Neural progenitor cell (in vitro differentiated cells): ENCODE data around the gene TLR6. TPM values are rescaled to one million over a fixed set of nuclear protein-coding genes. Genes with fewer than 3 reads are reported as not detected.

ENCODE experiments used
- DNase-seq: peaks from one replicate; pipeline ENCODE4 v3.0.0-alpha.2; 2016; ENCODE audit warnings: low spot score
- H2AFZ ChIP-seq: fragments of 200-600 bp; sonication (generic); replicated peaks from 2 replicates; pipeline ENCODE4 v1.6.1; 2016; ENCODE audit warnings: antibody characterized with exemption
- H3F3A ChIP-seq: fragments of 200-600 bp; sonication (generic); 2 replicates; pipeline ENCODE4 v1.6.1; 2016; ENCODE audit warnings: antibody characterized with exemption, low read depth
- H3K27ac ChIP-seq: fragments of 200-600 bp; sonication (generic); 2 replicates; pipeline ENCODE4 v1.5.1; 2016; ENCODE audit warnings: mild to moderate bottlenecking
- H3K27me3 ChIP-seq: fragments of 200-600 bp; sonication (generic); 2 replicates; pipeline ENCODE4 v1.6.1; 2016; ENCODE audit warnings: mild to moderate bottlenecking, moderate library complexity
- H3K36me3 ChIP-seq: fragments of 200-600 bp; sonication (generic); 2 replicates; pipeline ENCODE4 v1.5.1; 2016
- H3K4me1 ChIP-seq: fragments of 200-600 bp; sonication (generic); 2 replicates; pipeline ENCODE4 v1.6.1; 2016; ENCODE audit warnings: mixed run types
- H3K4me2 ChIP-seq: fragments of 200-600 bp; sonication (generic); 2 replicates; pipeline ENCODE4 v1.6.1; 2016
- H3K4me3 ChIP-seq: fragments of 200-600 bp; sonication (generic); 2 replicates; pipeline ENCODE4 v1.5.1; 2016
- H3K79me2 ChIP-seq: fragments of 200-600 bp; sonication (generic); 2 replicates; pipeline ENCODE4 v1.6.1; 2016; ENCODE audit warnings: low read depth
- H3K9ac ChIP-seq: fragments of 200-600 bp; sonication (generic); 2 replicates; pipeline ENCODE4 v1.6.1; 2016
- H3K9me3 ChIP-seq: fragments of 200-600 bp; sonication (generic); 2 replicates; pipeline ENCODE4 v1.5.1; 2016; ENCODE audit warnings: low read depth
- H4K20me1 ChIP-seq: fragments of 200-600 bp; sonication (generic); 2 replicates; pipeline ENCODE4 v1.6.1; 2016; ENCODE audit warnings: low read depth
- H3K27ac Mint-ChIP-seq: 3 replicates; pipeline ENCODE4 v1.8.0; 2021; ENCODE audit warnings: mixed read lengths
- H3K27me3 Mint-ChIP-seq: 2 replicates; pipeline ENCODE4 v1.8.0; 2022; ENCODE audit warnings: low read depth, mild to moderate bottlenecking, inconsistent platforms, moderate library complexity, mixed read lengths; ENCODE audit not compliant: insufficient read depth
- H3K36me3 Mint-ChIP-seq: 3 replicates; pipeline ENCODE4 v1.8.0; 2021; ENCODE audit warnings: mixed read lengths
- H3K4me1 Mint-ChIP-seq: 3 replicates; pipeline ENCODE4 v1.8.0; 2021; ENCODE audit warnings: mixed read lengths
- H3K4me3 Mint-ChIP-seq: 3 replicates; pipeline ENCODE4 v1.8.0; 2021; ENCODE audit warnings: mild to moderate bottlenecking, moderate library complexity, mixed read lengths
- H3K9me3 Mint-ChIP-seq: 3 replicates; pipeline ENCODE4 v1.8.0; 2020; ENCODE audit warnings: mixed read lengths
- CTCF ChIP-seq: fragments of 200-600 bp; sonication (generic); IDR thresholded peaks from 2 replicates; pipeline ENCODE4 v1.5.1; 2017; ENCODE audit warnings: antibody characterized with exemption, mild to moderate bottlenecking
- EZH2 ChIP-seq: fragments of 200-600 bp; sonication (generic); IDR thresholded peaks from 2 replicates; pipeline ENCODE4 v1.6.1; 2017; ENCODE audit warnings: antibody characterized with exemption, mild to moderate bottlenecking, moderate library complexity
- EZH2phosphoT487 ChIP-seq: fragments of 200-600 bp; sonication (generic); IDR thresholded peaks from 2 replicates; pipeline ENCODE4 v1.6.1; 2017; ENCODE audit warnings: antibody characterized with exemption
- total RNA-seq: library from RNA; depleted of rRNA; stranded (reverse); fragments of >200 nt; gene quantifications from 2 replicates; pipeline ENCODE4 v1.2.3, GENCODE V29; 2015; ENCODE audit warnings: low replicate concordance

TLR6 gene
- total RNA-seq, 1 donor from 2014 or later, result 0.07 TPM

GRCh38 chr4:38868059-38868960 is 11.7 kb upstream of the TLR6 start:
- Histone ChIP-seq H3K4me3 (peak overlapping the region; percentile 65), H3K36me3 (no peaks in the 10 kb centered on the region), H3K4me1 (peaks cover 2% of the 10 kb centered on the region), H3K9me3 (no peaks in the 10 kb centered on the region), H3F3A (peaks cover 5% of the 10 kb centered on the region), H3K27me3 (peaks cover 30% of the 10 kb centered on the region), H3K9ac (no peak overlapping the region), H4K20me1 (no peaks in the 10 kb centered on the region), H3K27ac (no peak overlapping the region), H3K4me2 (peak overlapping the region; percentile 87), H2AFZ (peak overlapping the region; percentile 74), H3K79me2 (no peaks in the 10 kb centered on the region)
- peak overlapping the region; percentile 84 for H3K4me3 Mint-ChIP-seq
- H3K27ac Mint-ChIP-seq, result peak overlapping the region; percentile 46
- H3K4me1 Mint-ChIP-seq, result peaks cover 8% of the 10 kb centered on the region
- H3K9me3 Mint-ChIP-seq, result no peaks in the 10 kb centered on the region
- TF ChIP-seq CTCF (no peak), EZH2 (no peak), EZH2phosphoT487 (no peak)
- peak; percentile 12 for DNase-seq
- H3K27me3 Mint-ChIP-seq, result peaks cover 2% of the 10 kb centered on the region
- H3K36me3 Mint-ChIP-seq, result no peaks in the 10 kb centered on the region

DNA sequence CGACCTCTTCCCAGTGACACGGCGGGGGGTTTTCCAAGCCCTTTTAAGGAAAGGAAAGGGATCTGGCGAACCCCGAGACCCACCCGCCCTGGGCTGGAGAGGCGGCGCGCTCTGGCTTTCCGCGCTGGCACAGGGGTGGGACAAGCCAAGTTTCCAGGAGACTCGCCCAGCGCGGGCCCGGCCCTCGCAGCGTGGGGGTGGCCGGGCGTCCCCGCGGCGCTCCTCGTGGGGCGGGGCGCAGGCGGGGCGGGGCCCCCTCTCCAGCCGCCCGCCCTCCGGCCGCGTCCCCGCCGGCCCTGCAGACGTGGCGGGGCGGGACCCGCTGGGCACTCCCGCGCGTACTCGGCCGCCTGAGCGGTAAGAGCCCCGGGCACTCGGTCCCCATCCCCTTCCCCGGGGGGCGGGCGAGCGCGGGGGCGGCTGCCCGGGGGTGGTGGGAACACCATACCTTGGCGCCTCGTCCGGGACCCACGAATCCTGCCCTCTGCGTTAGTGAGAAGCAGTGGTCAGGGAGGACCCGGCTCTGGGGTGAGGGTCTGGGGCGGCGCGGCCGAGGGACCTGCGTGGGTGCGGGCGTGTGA is 11.0 kb upstream of the TLR6 start, which contains the start of gene FAM114A1:
Gene FAM114A1 (plus strand): TSS at position 329 of the 581 bp plus-strand sequence. CDS start 10,273 bp downstream, outside the sequence.
- Histone ChIP-seq H3K79me2 (no peaks in the 10 kb centered on the region), H3K4me1 (peaks cover 2% of the 10 kb centered on the region), H3K27me3 (peaks cover 30% of the 10 kb centered on the region), H3K9me3 (no peaks in the 10 kb centered on the region), H3F3A (peaks cover 5% of the 10 kb centered on the region), H3K9ac (no peak within 1 kb of the TSS), H3K4me2 (peak within 1 kb of the TSS; percentile 87), H3K27ac (no peak within 1 kb of the TSS), H3K4me3 (peak within 1 kb of the TSS; percentile 65), H4K20me1 (no peaks in the 10 kb centered on the region), H2AFZ (peak within 1 kb of the TSS; percentile 74), H3K36me3 (no peaks in the 10 kb centered on the region)
- no peaks in the 10 kb centered on the region for H3K36me3 Mint-ChIP-seq
- H3K27me3 Mint-ChIP-seq, result peaks cover 2% of the 10 kb centered on the region
- TF ChIP-seq EZH2phosphoT487 (no peak), CTCF (no peak), EZH2 (no peak)
- peak; percentile 79 for DNase-seq
- peaks cover 8% of the 10 kb centered on the region for H3K4me1 Mint-ChIP-seq
- no peaks in the 10 kb centered on the region for H3K9me3 Mint-ChIP-seq
- H3K4me3 Mint-ChIP-seq, result peak within 1 kb of the TSS; percentile 89
- H3K27ac Mint-ChIP-seq, result peak within 1 kb of the TSS; percentile 46

- H3K27me3 Mint-ChIP-seq, result peaks cover 2% of the 10 kb centered on the region
- no peak for TF ChIP-seq EZH2
- TF ChIP-seq CTCF, result no peak
- no peak for TF ChIP-seq EZH2phosphoT487
- H3K36me3 Mint-ChIP-seq, result no peaks in the 10 kb centered on the region
- H3K4me3 Mint-ChIP-seq, result peak overlapping the region; percentile 89
- no peaks in the 10 kb centered on the region for H3K9me3 Mint-ChIP-seq
- peaks cover 2% of the 10 kb centered on the region for H3K4me1 ChIP-seq
- no peak for DNase-seq
- peak overlapping the region; percentile 46 for H2AFZ ChIP-seq
- H3F3A ChIP-seq, result peaks cover 5% of the 10 kb centered on the region
- no peaks in the 10 kb centered on the region for H4K20me1 ChIP-seq
- H3K27me3 ChIP-seq, result peaks cover 30% of the 10 kb centered on the region
- H3K4me2 ChIP-seq, result peak overlapping the region; percentile 87
- peak overlapping the region; percentile 30 for H3K27ac Mint-ChIP-seq
- H3K9ac ChIP-seq, result no peak overlapping the region
- no peaks in the 10 kb centered on the region for H3K9me3 ChIP-seq
- H3K27ac ChIP-seq, result no peak overlapping the region
- H3K79me2 ChIP-seq, result no peaks in the 10 kb centered on the region
- H3K4me1 Mint-ChIP-seq, result peaks cover 8% of the 10 kb centered on the region
- peak overlapping the region; percentile 65 for H3K4me3 ChIP-seq
- H3K36me3 ChIP-seq, result no peaks in the 10 kb centered on the region
These were observed 10.4 kb upstream of the TLR6 start for GRCh38 chr4:38866973-38867477.
